ENCODE data around the gene TMEM198.
A peak's percentile ranks its signal among the peaks of the same experiment; 100 is the strongest.

The TMEM198 gene

GRCh38 chr2:219592736-219593135 is 48.9 kb downstream of the TMEM198 start:
- H3K27ac ChIP-seq: no peak overlapping the region
- H3K4me3 ChIP-seq (ENCODE audit: low read depth, low read length): no peak overlapping the region
- no peaks in the 10 kb centered on the region for H3K27me3 ChIP-seq (ENCODE audit: insufficient read depth, low read depth, severe bottlenecking)
- H3K36me3 ChIP-seq: no peaks in the 10 kb centered on the region
- TF ChIP-seq, protein P1, sequence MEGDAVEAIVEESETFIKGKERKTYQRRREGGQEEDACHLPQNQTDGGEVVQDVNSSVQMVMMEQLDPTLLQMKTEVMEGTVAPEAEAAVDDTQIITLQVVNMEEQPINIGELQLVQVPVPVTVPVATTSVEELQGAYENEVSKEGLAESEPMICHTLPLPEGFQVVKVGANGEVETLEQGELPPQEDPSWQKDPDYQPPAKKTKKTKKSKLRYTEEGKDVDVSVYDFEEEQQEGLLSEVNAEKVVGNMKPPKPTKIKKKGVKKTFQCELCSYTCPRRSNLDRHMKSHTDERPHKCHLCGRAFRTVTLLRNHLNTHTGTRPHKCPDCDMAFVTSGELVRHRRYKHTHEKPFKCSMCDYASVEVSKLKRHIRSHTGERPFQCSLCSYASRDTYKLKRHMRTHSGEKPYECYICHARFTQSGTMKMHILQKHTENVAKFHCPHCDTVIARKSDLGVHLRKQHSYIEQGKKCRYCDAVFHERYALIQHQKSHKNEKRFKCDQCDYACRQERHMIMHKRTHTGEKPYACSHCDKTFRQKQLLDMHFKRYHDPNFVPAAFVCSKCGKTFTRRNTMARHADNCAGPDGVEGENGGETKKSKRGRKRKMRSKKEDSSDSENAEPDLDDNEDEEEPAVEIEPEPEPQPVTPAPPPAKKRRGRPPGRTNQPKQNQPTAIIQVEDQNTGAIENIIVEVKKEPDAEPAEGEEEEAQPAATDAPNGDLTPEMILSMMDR (IDR thresholded peaks at IDR 0.05; ENCODE audit: low read depth, low read length): no peak
- no peaks in the 10 kb centered on the region for H3K9me3 ChIP-seq (ENCODE audit: severe bottlenecking)
- DNase-seq: no peak

- TF ChIP-seq, protein P1 (IDR thresholded peaks at IDR 0.05; ENCODE audit: low read depth, low read length): no peak
- no peaks in the 10 kb centered on the region for H3K27me3 ChIP-seq (ENCODE audit: insufficient read depth, low read depth, severe bottlenecking)
- no peak overlapping the region for H3K4me3 ChIP-seq (ENCODE audit: low read depth, low read length)
- H3K9me3 ChIP-seq (ENCODE audit: severe bottlenecking): no peaks in the 10 kb centered on the region
- no peak for DNase-seq
- no peak overlapping the region for H3K27ac ChIP-seq
- H3K36me3 ChIP-seq: no peaks in the 10 kb centered on the region
Measured at GRCh38 chr2:219593154-219593553, 49.3 kb downstream of the TMEM198 start.

GRCh38 chr2:219595256-219595655 is 51.4 kb downstream of the TMEM198 start:
- no peak for DNase-seq
- H3K4me3 ChIP-seq (ENCODE audit: low read depth, low read length): no peak overlapping the region
- TF ChIP-seq, protein P1 (IDR thresholded peaks at IDR 0.05; ENCODE audit: low read depth, low read length): no peak
- H3K36me3 ChIP-seq: no peaks in the 10 kb centered on the region
- H3K27me3 ChIP-seq (ENCODE audit: insufficient read depth, low read depth, severe bottlenecking): no peaks in the 10 kb centered on the region
- H3K27ac ChIP-seq: no peak overlapping the region
- H3K9me3 ChIP-seq (ENCODE audit: severe bottlenecking): no peaks in the 10 kb centered on the region

DNA sequence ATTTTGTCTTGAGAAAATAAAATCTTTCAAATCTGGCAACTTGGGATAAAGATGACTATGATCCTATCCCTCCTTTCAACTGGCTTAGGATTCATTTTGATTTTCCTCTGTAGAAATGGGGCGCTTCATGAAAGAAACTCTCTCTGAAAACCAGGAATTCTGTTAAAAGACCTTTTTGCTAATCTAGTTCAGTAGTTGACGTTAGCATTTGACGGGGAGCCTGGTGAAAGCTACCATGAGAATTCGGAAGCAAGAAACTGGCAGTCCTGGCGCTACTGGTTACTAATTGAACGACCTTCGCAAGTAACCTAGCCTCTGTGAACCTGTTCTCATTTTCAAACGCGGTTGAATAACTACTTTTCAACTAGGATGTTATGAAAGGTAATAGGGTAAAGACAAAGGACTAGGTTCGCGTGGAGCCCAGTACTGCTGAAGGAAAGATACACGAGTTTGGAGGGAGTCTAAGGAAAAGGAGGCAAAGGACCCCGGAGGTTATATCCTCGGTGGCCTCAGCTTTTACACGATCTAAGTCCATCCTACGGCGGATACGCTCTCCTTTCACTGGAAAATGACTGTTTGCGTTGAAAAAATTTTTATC is 53.2 kb downstream of the TMEM198 start:
- H3K4me3 ChIP-seq (ENCODE audit: low read depth, low read length): peak overlapping the region; percentile 71
- TF ChIP-seq, protein P1 (IDR thresholded peaks at IDR 0.05; ENCODE audit: low read depth, low read length): no peak

DNA sequence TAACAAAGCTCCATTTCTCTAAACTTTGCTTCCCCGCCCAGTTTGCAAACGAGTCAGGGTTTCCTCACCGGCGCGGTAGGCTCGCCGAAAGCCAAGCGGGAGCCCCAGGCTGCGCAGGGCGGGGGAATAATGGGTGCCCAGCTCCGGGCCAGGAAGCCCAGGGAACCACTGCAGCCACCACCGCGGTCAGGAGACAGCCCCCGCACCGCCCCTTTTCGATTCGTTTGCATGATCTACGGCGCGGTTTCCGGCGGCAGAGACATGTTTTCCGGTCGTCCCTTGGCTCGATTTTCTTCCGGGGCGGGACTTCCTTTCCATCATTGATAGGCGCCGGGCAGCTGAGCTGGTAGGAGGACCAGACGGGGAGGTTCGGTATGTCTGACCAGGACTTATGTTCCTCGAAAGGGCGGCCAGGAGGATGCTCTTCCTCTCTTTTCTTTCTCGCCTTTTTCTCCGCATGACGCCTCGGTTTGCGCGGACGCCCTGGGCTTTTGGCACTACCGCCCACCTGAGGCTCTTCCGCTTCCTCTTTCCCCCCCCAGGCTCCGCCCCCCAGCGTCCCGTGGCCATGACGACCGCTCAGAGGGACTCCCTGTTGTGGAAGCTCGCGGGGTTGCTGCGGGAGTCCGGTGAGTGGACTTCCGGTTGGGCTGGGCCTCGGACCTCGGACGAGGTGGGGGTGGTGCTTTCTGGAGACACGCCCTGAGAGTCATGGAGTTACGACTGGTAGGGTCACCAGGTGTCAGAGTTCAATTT is 53.9 kb downstream of the TMEM198 start, which contains the start of gene STK11IP:
STK11IP (plus strand) TSS at position 306 of the 756 bp plus-strand sequence; CDS start at position 569, 263 bp downstream.
- no peaks in the 10 kb centered on the region for H3K27me3 ChIP-seq (ENCODE audit: insufficient read depth, low read depth, severe bottlenecking)
- TF ChIP-seq, protein P1 (IDR thresholded peaks at IDR 0.05; ENCODE audit: low read depth, low read length): no peak

More for the DNA sequence above, 53.2 kb downstream of the TMEM198 start:
- Histone ChIP-seq H3K36me3 (no peaks in the 10 kb centered on the region), H3K27me3 (ENCODE audit: insufficient read depth, low read depth, severe bottlenecking) (no peaks in the 10 kb centered on the region), H3K27ac (peak overlapping the region; percentile 79), H3K9me3 (ENCODE audit: severe bottlenecking) (no peaks in the 10 kb centered on the region)
- no peak for DNase-seq

More for the DNA sequence above, 53.9 kb downstream of the TMEM198 start, which contains the start of gene STK11IP:
- peak; percentile 97 for DNase-seq
- Histone ChIP-seq H3K9me3 (ENCODE audit: severe bottlenecking) (no peaks in the 10 kb centered on the region), H3K27ac (peak within 1 kb of the TSS; percentile 79), H3K4me3 (ENCODE audit: low read depth, low read length) (peak within 1 kb of the TSS; percentile 71), H3K36me3 (no peaks in the 10 kb centered on the region)
